Measurements from ENCODE around the gene B3GALNT1.

GRCh38 chr3:161137260-161137659 is 32.1 kb upstream of the B3GALNT1 start:
- TF ChIP-seq CTCF (IDR thresholded peaks at IDR 0.05), result no peak
- no peak for TF ChIP-seq POLR2A (IDR thresholded peaks at IDR 0.05)

Data from uterus (tissue), 2 donors.